DMS153 treated with DMSO at 0.1 percent for 48 hours (cell line): ENCODE data around the gene SESTD1.

Experiments
- DNase-seq: peaks from one replicate; lab custom pipeline; 2025; ENCODE audit not compliant: unreplicated experiment; lab: John Stamatoyannopoulos, UW

The SESTD1 gene

DNA sequence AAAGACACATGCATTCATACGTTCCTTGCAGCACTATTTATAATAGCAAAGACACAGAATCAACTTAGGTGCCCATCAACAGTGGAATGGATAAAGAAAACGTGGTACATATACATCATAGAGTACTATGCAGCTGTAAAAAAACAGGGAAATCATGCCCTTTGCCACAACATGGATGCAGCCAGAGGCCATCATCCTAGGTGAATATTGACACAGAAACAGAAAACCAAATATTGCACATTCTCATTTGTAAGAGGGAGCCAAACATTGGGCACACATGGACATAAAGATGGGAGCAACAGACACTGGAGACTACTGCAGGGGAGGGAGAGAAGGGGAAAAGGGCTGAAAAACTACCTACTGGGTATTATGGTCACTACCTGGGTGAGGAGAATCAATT is 73.5 kb downstream of the SESTD1 start:
- no peak for DNase-seq

DNA sequence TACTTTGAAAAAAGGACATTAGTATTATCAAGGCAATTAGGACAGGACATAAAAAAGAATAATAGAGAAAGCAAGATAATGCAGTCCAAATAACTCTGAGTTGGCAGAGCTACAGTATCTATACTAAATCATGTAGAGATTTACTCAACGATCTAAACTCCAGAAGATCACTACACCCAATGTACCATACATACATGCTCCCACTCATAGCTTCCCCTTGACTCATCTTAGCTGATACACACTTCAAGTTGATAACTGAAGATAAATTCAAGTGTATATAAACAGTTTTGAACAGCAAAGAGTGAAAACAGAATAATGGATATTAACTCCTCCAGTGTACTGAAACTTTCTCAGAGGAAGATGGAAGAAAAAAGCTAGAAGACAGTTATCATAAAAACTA is 78.5 kb downstream of the SESTD1 start:
- no peak for DNase-seq

DNA sequence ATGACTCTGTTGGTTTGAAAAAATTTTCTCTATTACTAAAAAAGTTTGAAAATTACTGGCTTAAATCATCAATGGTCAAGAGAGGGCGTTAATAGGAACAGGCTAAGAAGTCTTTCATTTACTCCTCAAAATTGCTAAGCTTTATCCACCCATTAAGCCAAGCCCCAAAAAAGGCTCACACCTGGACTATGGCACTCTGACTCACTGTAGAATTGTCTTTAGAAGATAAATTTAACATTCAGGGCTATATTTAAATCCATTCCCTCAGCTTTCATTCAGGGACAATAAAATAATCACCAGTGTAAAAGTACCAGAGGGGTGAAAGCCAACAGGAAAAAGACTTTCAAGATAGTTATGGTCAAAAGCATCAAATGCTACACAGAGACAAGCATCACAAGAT is 80.0 kb downstream of the SESTD1 start:
- DNase-seq, result no peak

DNA sequence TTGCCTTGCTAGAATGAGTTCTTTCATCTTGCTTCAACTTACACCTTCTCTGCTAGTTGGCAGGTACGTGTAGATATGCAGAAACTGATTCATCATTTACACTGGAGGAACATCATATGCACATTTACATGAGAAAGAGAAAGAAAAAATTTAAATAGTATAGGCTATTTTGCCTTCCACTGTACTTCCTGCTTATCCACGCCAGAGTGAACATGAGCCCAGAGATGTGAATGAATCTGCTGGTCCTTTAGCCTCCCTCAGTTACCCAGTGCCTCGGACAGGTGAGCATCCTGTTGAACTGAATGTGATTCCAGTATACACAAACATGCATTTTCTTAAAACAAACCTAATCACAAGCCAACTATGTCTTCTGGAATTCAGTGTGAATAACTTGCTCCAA is 83.6 kb downstream of the SESTD1 start:
- DNase-seq, result no peak

DNA sequence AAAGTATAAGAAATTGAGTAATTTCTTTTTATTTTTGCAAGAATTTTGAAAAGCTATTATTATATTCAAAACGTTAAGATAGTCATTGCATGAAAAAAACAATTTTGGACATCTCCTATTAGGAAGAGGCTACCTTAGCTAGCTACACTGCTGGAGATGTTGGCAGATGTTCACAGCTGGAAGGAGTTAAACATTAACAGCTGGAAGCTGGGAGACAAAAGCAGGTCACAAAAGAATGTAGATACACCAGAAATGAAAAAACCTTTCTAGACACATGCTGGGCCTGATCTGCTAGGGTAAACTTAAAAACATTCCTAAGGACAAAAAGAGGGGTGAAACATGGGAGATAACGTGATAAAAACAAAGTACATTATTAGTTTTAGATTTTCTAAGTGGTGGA is 84.4 kb downstream of the SESTD1 start:
- DNase-seq, result no peak

DNA sequence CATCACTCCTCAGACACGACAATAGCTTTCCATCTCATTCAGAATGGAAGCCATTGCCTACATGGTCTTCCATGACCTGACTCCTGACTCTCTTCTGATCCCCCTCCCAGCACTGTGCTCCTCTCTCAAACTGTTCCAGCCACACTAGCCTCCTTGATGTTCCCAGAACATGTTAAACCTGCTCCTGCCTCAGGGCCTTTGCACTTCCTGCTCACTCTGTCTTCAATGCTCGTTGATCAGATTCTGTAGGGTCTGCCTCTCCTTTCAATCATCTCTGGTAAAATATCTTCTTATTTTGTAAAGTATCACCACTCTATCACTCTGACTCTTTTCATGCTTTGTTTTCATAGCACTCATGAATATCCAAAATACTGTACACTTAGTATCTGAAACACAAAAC is 84.9 kb downstream of the SESTD1 start:
- no peak for DNase-seq

DNA sequence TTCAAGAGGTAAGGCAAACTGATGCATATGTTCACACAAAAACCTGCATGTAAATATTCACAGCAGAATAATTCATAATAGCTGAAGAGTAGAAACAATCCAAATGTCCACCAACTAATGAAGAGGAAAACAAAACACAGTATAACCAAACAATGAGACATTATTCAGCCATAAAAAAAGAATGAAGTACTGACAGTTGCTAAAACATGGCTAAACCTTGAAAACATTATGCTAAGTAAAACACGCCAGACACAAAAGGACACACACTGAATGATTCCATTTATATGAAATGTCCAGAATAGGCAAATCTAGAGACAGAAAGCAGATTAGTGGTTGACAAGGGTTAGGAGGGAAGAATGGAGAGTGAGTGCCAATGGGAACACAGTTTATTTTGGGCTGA is 86.9 kb downstream of the SESTD1 start:
- no peak for DNase-seq

DNA sequence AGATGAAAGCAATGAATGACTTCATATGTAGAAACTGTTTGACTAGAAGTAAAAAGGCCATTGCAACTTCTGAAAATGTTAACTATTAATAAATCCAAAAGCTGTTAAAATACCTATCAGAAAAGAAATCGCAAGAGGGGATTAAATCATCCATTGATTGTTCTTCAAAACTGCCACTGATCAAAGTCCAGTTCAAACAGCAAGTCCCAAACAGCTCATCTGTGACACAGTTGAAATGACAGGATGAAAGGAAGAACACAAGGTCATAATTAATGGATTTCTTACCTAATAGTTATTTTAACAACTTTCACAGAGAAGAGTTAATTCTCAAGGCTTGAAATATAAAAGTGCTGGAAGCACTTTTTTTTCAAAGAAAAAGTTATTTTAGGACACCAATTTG is 90.4 kb downstream of the SESTD1 start:
- DNase-seq, result no peak

DNA sequence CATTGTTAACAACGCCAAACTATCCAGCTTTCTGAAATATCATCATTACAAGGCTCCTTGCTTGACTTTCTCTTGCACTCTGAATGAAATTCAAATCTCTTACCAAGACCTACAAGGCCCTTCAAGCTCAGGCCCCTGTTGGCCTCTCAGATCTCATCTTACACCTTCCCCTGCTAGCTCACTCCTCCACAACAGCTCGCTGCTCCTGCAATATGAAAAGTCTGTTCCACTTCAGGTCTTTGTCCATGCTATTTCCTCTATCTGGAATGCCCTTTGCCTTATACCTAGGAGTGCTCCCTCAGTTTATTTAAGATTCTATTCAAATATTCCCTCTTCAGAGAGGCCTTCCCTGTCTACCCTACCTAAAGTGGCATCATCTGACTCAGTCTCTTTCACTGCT is 91.7 kb downstream of the SESTD1 start:
- DNase-seq, result no peak

DNA sequence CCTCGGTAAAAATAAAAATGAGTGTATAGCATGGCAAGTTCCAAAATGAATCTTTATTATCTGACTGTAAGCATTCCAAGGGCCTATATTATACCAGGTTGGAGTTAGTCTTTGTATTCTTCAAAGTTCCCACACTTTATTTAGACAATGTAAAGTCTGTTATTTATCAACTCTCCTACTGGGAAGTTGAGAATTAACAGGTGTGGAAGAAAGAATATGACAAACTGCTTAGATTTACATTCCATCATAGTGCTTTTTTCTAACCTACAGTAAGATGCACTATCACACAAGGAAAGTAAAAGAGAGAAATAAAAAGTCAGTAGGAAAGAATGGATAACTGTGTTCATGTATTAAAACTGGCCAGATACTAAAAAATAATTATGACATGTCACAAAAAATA is 93.3 kb downstream of the SESTD1 start:
- DNase-seq, result no peak

DNA sequence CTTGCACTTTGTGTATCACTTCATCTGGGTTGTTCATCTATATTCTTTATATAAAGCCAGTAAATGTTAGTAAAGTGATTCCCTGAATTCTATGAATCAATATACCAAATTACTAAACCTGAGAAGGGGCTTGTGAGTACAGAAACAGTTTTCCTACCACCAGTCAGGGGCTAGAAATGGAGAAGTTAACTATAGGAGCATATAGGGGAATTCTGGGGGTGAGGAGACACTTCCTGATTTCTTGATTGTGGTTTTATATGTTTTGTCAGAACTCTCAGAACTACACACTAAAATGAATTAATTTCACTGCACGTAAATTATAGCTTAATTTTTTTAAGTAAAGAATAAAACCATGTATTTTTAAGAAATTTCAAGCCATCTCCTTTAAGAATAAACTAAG is 93.7 kb downstream of the SESTD1 start:
- DNase-seq, result no peak

DNA sequence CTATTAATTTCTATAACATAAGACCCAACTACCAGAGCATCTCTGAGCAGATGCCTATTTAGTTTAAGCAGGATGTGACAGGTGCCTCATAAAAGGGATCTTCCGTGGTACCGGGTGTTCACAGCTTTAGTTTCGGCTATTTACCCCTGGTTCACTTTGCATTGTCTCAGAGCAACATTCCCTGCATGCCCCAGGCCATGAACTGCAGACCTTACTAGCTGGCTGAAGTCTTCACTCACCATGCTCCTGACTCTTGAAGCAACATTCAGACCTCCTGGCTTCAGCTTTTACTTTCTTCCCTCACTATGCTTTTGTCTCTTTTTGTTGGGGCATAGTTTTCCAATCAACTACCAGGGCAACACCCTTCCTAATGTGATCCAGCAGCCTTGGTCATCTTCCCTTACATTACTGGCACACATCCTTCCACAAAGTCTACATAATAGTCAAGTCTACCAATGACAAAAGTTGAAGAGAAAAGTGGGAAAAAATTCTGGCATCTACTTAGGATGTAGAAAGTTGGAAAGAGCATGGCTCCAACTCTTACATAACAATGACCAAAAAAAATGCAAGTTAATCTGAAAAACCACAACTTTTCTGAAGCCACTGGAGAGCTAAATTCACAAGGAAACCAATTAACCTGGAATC is 99.2 kb downstream of the SESTD1 start:
- no peak for DNase-seq

DNA sequence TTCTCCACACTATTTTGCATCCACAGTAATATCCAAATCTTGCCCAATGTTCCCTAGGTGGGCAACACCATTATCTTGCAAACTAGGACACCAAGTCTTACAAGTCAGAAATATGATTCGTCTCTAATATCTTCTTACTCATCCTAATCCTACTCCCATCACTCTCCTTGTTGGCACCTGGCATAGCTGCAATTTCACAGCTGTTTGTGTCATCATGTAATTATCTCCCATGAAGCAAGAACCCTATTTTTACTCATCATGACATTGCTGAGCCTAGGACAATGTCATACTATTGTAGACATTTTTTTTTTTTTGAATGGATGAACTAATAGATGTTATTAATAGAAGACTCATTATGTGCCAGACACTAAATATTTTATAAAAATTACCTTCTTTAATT is 123.4 kb downstream of the SESTD1 start:
- DNase-seq, result no peak

DNA sequence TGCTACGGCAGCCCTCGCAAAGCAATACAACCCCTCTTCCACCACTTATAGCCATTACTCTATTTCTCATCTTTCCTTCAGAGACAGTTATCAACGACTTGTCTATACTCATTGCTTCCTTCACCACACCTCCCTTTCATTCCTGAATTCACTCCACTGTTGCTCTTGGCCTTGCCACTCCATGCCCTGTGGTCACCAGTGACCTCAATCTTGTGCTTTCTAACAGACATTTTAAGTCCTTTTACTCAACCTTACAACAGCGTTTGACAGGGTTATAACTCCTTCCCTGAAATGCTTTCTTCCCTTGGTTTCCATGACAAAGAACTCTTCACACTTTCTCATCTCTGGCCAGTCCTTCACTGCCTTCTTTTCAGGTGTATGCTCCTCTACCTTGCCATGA is 124.1 kb downstream of the SESTD1 start:
- no peak for DNase-seq

DNA sequence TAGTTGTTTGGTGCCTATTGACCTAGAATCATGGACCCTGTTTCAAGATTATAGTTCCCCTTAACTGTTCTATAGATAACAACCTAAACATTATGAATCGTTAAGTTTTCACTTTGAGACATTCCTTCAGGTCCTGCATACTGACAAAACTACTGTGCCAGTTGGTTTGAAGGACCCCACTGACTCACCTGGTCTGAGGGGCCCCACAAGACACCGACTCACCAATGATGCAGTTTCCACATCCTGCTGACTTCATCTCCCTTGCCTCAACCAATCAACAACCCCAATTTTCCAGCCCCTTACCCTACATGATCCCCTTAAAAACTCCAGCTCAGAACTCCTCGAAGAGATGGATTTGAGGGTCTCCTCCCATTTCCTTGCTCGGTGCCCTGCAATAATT is 125.1 kb downstream of the SESTD1 start:
- no peak for DNase-seq

DNA sequence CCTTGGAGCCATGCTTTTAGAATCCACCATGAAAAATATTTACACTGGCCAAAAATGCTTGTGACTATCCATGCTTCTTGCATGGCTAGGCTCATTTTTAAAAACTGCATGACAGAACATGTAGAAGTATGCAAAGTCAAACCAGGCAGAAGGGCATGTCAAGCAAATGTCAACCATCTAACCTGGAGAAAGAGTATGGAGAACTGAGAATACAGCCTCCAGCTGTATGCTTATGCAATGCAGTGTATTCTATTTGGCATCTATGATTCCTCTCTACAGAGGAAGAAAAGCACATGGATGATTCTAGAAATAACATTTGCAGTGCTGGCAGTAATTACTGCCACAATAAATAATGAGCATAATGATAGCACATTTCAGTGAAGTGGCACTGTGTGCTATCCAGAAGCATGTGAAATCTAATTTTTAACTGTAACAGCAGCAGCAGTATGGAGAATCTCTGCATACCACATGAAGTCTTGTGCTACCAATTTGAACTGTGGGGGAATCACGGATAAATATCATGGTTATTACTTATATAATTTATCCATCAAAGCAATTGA is 127.4 kb downstream of the SESTD1 start:
- DNase-seq, result no peak

DNA sequence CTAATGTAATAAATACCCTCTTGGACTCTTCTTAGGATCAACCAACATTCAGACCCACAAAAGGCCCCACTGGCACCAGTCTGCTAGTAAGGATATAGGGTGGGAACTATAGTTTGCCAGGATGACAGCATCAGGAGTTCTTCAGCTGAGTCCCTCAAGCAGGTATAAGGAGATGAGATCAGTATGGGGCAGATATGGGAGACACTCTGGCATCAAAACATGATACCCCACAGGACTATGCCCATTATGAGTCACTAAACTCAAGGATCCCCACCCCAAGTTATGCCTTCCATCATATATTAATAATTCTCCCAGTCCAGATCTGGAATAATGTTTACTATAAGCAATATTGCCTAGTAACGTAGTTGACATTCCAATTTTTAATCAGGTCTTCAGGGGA is 131.6 kb downstream of the SESTD1 start:
- no peak for DNase-seq

DNA sequence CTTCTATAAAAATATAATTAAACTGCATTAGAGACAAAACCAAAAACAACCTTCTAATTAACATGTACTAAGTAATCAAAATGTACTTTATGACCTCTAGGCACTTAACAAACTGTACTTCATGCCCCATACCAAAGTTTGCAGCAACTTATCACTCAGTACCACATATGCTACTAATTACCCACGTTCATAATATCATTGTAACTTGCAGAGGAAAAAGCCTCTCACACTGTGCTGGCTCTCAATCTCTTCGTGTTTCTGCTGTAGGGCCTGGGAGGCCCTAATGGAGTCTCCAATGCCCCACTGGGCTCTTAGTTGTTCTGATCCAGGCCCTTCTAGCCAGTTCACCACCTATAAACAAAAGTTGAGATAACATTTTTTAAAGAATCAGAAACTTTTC is 132.6 kb downstream of the SESTD1 start:
- DNase-seq, result no peak

DNA sequence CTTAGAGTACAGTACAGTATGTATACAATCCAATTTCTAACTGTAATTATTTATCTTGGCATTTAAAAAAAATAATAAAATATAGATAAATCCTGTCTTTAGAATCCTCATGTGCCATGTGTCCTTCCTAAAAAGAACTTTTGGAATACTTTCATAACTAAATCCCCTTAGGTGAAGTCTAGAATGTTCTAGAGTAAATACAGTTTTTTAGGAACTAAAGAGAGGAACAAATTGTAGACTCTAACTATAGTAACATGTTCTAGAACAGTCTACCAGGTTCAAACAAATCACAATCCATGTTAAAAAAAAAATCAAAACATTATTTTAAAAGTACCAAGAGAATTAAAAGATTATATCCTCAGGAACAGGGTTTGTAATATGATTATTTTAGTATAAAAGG is 134.1 kb downstream of the SESTD1 start:
- DNase-seq, result no peak

DNA sequence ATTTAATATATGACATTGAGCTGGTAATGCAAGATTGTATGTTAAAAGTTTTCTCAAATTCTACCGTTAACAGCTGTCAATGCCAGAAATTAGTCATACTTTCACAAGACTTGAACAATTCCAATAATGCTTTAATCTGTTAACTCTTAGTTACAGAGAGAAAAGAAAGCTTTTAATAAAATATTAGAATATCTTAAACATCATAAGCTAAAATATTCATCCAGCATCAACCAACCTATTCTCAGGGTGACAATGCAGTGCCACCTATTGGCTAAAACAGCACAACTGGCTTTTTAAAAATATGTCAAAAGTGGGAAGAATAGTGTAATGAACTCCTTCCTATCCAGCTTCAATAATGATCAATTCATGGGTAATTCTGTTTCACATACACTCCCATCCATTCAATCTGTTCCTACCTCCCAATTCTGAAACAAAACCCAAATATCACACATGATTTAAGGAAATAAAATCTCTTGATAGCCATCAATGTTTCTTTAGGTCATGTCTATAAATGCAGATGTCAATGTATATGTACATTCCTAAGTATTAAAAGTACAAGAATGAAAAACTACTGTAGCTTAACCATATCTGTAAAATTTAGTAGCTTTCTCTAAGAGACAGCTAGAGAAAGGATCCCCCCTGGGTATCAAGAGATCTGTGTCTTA is 134.9 kb downstream of the SESTD1 start:
- no peak for DNase-seq

DNA sequence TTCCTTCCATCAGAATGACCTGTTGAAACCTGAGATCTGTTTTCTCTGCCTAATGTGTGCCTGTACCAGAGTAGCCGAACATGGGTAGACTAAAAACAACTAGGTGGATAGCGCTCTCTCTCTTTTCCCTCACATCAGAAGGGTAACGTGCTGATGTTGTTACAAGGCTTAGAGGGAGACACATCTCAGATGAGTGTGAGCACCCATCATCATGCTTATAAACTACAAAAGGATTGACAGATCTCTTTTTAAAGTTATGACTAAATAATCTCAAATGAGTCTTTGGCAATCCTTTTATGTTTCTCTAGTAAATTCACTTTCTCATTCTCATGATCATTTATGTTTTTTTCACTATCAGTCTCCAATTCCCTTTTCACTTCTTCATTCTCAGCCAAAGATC is 139.2 kb downstream of the SESTD1 start:
- DNase-seq, result no peak

DNA sequence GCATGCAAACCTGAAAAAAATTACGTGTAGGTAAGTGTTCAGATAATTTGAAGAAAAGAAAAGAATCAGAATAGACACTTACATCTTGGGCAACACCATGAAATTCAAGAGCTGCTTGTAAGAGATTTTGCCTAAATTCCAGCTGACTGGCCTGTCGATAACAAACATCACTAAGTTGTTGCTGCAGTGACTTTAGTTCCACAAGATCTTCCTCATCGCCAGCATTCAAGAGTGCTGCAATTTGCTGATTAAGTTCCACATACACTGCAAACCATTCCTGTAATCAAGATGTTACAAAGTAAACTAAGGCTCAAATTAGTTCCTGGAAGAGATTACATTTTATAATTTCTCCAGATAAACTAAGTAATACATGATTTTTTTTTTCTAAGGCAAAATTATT is 140.3 kb downstream of the SESTD1 start:
- DNase-seq, result no peak

DNA sequence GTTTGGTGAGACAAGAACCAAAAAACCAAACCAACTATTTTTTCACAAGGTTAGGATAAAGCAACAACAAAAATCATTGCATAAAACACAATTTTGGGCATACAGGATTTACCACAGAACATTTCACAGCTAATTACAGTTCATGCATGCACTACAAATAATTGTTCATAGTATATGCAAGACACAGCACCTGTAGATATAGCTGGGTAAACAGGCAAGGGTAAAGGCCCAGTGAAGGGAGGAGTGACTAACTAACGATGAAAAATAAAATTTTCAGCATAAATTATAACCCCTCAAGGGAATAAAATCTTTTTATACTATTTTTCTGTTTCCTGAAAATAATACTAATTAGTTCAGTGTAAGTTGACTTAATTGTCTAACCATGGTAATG is 141.4 kb downstream of the SESTD1 start:
- DNase-seq, result no peak
